IPS-20b (cell line): ENCODE results near the gene POLR2E.
"Not testable (repeated sequence)": the region's sequence is repeated elsewhere in the genome, so short reads cannot be mapped to it uniquely, and the experiment has no call there.

ENCODE experiments used
- H3K27ac ChIP-seq: one replicate; pipeline ENCODE4 v1.5.1; 2013; ENCODE audit warnings: low read length
- H3K27me3 ChIP-seq: 2 replicates; pipeline ENCODE4 v1.6.1; 2013; ENCODE audit warnings: mild to moderate bottlenecking, low read length, inconsistent platforms; ENCODE audit not compliant: insufficient read depth
- H3K36me3 ChIP-seq: 2 replicates; pipeline ENCODE4 v1.6.1; 2013; ENCODE audit warnings: low read depth, mild to moderate bottlenecking, inconsistent platforms, low read length, moderate library complexity; ENCODE audit not compliant: insufficient read depth
- H3K4me1 ChIP-seq: 2 replicates; pipeline ENCODE4 v1.6.1; 2013; ENCODE audit warnings: mild to moderate bottlenecking, control low read depth, inconsistent platforms, low read length, moderate library complexity; ENCODE audit not compliant: insufficient read depth
- H3K4me3 ChIP-seq: 2 replicates; pipeline ENCODE4 v1.5.1; 2013; ENCODE audit warnings: mild to moderate bottlenecking, low read length, inconsistent platforms
- H3K9ac ChIP-seq: 2 replicates; pipeline ENCODE4 v1.6.1; 2013; ENCODE audit warnings: low read depth, mild to moderate bottlenecking, inconsistent platforms, low read length, moderate library complexity
- H3K9me3 ChIP-seq: 2 replicates; pipeline ENCODE4 v1.6.1; 2013; ENCODE audit warnings: mild to moderate bottlenecking, low read depth, low read length, inconsistent platforms; ENCODE audit not compliant: insufficient read depth

Gene POLR2E

DNA sequence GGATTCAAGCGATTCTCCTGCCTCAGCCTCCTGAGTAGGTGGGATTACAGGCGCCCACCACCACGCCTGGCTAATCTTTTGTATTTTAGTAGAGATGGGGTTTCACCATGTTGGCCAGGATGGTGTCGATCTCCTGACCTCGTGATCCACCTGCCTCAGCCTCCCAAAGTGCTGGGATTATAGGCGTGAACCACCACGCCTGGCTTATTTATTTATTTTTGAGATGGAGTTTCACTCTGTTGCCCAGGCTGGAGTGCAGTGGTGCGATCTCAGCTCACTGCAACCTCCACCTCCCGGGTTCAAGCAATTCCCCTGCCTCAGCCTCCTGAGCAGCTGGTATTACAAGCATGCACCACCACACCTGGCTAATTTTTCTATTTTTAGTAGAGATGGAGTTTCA lies 19.6 kb upstream of the POLR2E start:
- not testable (repeated sequence) for H3K9ac ChIP-seq, H3K27me3 ChIP-seq, H3K4me1 ChIP-seq, H3K9me3 ChIP-seq, H3K27ac ChIP-seq, H3K4me3 ChIP-seq
- H3K36me3 ChIP-seq: peaks cover 23% of the 10 kb centered on the region

DNA sequence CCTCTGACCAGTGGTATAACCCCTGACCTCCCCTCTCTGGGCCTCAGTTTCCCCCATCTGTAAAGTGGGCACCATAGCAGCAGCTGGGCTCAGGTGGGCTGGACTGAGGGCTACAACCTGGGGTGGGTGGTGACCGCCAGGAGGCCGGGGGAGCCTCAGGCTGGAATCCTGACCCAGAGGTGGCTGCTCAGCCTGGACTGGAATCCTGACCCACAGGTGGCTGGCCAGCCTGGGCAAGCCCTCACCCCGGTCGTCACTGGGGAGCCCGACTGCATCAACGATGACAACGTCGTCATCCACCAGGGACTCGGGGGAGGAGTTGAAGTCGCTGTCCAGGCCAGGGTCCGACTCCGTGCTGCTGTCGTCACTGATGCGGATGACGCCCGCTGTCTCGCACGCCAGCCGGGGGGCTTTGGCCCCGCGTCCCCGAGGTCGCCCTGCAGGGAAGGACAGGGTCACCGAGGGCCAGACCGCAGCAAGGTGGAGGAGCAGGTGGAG lies 18.9 kb upstream of the POLR2E start:
- Histone ChIP-seq H3K9me3 (no peaks in the 10 kb centered on the region), H3K9ac (no peak overlapping the region), H3K4me3 (no peak overlapping the region), H3K27ac (no peak overlapping the region), H3K36me3 (peaks cover 20% of the 10 kb centered on the region), H3K4me1 (no peaks in the 10 kb centered on the region), H3K27me3 (no peaks in the 10 kb centered on the region)

DNA sequence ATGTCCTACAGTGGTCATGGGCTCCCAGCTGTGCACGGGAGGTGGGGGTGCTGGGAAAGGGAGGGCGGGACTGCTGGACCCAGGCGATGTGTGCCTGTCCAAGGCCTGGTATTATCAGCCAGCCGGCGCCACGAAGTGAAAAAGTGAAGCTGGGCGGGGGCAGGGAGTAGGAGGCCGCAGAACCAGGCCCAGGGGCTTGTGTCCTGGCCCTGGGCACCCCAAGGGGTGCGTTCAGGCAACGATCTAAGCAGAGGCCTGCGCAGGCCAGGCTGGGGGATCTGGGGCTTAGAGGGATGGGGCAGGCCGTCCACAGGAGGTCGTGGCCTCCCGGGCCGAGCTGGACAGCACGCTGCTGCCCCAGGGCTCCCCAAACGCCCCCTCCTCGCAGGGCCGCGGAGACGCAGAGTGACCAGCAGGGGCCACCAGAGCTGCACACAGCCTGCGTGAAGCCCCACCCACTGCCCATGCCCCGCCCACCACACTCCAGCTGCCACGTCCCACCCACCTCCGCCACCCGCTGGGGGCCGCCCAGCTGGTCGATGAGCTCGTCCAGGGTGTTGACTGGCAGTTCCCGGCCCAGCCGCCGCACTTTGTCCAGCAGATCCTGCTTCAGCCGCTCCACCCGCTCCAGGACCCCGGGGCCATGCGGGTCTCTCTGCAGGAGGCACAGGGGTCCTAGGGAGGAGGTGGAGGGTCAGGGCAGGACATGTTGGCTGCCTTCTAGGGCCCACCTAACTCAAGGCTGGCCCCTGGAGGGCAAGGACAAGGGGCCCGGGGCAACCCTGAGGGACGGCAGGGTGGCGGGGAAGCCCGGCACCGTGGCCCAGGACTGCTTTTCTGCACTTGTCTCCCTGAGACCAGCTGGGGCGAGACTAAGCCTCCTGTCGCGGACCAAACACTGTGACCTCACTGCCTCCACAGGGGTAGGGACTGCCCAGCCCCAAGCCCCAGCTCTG lies 18.1 kb upstream of the POLR2E start:
- Histone ChIP-seq H3K27me3 (no peaks in the 10 kb centered on the region), H3K4me1 (no peaks in the 10 kb centered on the region), H3K9me3 (no peaks in the 10 kb centered on the region), H3K9ac (no peak overlapping the region), H3K27ac (no peak overlapping the region), H3K4me3 (no peak overlapping the region), H3K36me3 (peaks cover 13% of the 10 kb centered on the region)

DNA sequence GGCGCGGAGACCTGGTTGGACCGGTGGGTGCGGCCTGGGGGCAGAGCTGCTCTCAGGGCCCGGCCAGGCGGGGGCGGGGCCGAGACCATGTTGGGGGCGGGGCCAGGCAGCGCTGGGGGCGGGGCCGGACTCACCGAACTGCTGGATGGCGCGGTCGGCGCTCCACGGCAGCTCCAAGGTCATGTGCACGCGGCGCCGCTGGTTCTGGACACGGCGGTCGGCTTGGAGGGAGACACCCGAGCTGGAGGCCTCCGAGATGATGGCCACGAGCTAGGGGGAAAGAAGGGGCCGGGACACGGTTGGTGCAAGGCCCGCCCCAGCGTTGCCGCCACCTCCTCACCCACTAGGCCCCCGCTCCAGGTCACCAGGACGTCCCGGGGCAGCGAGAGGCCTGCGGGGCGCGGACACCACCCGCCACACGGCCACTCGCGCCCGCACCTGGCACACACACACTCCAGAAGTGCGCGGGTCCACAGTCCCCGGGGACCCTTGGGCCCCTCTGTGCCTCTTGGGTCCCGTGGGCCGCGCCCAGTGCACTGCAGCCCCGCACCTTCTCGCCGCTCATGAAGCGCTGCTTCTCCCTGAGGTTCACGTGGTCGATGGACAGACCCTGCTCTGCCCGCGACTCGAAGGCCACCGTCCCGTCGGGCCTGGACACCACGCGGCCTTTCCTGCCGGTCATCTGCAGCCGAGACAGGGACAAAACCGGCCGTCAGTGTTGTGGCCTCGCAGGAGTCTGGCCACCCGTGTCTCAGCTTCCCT lies 17.3 kb upstream of the POLR2E start:
- H3K9ac ChIP-seq: no peak overlapping the region
- peaks cover 15% of the 10 kb centered on the region for H3K36me3 ChIP-seq
- H3K4me3 ChIP-seq: no peak overlapping the region
- H3K9me3 ChIP-seq: no peaks in the 10 kb centered on the region
- H3K27me3 ChIP-seq: no peaks in the 10 kb centered on the region
- H3K4me1 ChIP-seq: no peaks in the 10 kb centered on the region
- no peak overlapping the region for H3K27ac ChIP-seq

DNA sequence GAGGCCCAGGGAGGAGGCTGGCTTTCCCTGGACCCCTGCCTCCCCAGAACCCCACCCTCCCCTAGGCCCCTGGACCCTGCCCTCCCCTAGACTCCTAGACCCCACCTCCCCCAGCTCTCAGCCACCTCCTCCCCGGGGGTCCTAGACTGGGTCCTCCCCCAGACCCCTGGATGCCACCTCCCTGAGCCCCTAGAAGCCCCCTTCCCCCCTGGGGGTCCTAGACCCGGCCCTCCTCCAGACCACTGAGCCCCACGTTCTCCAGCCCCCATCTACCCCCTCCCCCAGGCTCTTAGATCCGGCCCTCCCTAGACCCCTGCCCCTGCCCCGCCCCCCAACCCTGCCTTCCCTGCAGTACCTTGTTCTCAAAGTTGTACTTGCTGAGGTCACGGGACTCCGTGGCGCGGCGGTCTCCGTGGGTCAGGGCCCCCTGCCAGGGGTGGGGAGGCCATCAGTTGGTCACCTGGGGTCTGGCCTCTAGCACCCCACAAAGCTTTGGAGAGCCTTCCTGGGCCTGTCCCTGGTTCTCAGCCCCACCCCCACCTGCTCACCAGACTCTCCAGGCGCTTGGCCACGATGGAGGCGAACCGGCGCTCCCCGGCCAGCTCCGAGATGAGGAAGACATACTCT lies 16.6 kb upstream of the POLR2E start:
- peaks cover 16% of the 10 kb centered on the region for H3K36me3 ChIP-seq
- no peak overlapping the region for H3K9ac ChIP-seq
- H3K4me3 ChIP-seq: no peak overlapping the region
- H3K27me3 ChIP-seq: no peaks in the 10 kb centered on the region
- no peak overlapping the region for H3K27ac ChIP-seq
- no peaks in the 10 kb centered on the region for H3K4me1 ChIP-seq
- H3K9me3 ChIP-seq: no peaks in the 10 kb centered on the region

DNA sequence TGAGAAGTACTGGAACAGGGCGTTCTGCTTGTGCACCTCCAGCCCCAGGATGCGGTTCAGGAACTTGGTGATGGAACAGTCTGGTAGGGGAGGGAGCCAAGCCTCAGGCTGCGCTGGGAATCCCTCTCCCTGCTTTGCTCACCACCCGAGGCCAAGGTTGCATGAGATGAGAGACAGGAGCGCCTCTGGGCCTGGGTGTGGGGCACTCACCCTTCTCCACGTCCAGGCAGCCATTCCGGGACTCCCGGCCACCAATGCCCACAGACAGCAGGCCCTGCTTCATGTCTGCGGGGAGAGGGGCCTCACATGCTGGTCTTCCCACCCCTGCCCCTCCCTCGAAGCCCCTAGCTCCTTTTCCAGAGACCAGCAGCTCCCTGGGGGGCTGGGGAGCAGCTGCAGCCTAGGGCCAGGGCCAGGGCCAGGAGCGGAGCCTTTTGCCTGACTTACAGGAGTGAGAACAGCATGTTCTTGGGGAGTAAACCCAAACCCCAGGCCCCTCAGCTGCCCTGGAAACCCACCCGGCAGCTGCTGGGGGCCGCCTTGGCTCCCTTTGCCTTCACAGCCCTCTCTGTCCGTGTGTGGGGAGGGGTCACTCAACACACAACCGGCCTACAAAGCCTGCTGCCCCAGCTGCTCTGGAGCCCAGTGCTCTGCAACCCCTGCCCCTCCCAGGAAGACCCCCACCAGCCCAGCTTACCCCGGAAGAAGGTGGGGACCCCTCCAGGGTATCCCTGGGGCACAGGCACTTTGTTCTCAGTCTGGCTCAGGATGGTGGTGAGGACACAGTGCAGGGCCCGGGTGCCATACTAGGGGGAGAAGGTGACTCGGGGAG lies 15.8 kb upstream of the POLR2E start:
- Histone ChIP-seq H3K27me3 (no peaks in the 10 kb centered on the region), H3K27ac (no peak overlapping the region), H3K4me1 (no peaks in the 10 kb centered on the region), H3K9me3 (no peaks in the 10 kb centered on the region), H3K4me3 (no peak overlapping the region), H3K9ac (no peak overlapping the region), H3K36me3 (peaks cover 18% of the 10 kb centered on the region)

DNA sequence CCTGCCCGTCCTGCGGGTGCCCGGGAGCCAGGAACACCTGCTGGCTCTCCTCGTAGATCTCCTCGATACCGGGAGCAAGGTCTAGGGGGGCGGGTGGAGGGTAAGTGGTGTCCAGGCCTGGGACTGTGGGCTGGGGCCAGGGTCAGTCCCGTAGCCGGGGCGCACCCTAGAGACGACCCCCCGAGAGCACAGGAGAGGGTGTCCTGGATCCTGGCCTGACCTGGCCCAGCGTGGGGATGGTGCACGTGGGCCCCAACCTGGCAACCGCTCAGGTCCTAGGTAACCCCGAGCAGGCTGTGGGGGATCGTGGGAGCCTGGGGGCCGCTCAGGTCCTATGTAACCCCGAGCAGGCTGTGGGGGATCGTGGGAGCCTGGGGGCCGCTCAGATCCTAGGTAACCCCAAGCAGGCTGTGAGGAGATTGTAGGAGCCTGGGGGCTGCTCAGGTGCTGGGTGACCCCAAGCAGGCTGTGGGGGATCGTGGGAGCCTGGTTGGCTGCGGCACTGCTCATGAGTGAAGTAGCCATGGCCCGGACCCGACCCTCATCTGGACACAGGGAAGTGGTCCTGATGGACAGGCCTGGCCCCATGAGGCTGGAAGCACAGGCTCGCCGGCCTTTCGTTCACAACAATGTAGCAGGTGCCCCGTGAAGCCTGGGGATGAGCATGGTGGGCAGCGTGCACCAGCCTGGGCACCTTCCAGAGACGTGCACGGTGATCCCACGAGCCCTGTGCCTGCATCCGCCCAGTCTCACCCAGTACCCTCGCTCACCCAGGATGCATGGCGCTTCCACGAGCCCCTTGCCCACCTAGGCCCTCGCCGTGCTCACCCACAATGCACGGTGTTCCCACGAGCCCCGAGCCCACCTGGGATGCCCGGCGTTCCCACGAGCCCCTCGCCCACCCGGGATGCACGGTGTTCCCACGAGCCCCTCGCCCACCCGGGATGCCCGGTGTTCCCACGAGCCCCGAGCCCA lies 14.8 kb upstream of the POLR2E start:
- Histone ChIP-seq H3K9me3 (no peaks in the 10 kb centered on the region), H3K36me3 (peaks cover 21% of the 10 kb centered on the region), H3K9ac (no peak overlapping the region), H3K4me1 (no peaks in the 10 kb centered on the region), H3K27me3 (no peaks in the 10 kb centered on the region), H3K4me3 (no peak overlapping the region), H3K27ac (no peak overlapping the region)

DNA sequence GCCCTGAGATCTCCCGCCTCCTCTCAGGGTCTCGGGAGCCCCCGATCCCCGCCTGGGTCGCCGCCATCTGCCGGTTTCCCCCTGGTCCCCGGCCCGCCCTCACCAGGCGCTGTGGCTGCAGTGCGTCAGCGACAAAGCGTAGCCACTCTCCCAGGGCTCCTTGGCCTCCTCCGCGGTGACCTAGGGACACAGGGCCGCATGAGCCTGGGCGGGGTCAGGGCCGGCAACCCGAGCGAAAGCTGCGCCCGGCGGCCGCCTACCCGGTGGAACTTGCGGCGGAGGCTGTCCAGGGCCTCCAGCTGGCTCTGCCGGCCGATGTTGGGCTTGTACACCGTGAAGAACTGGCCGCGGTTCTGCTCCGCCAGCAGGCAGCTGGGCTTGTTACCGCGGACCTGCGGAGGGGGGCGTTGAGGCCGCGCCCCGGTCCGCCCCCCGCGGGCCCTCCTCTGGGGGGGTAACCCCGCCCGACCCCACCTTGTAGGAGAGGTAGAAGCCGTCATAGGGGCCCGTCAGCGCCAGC lies 13.9 kb upstream of the POLR2E start:
- Histone ChIP-seq H3K9me3 (no peaks in the 10 kb centered on the region), H3K27ac (no peak overlapping the region), H3K4me3 (no peak overlapping the region), H3K27me3 (no peaks in the 10 kb centered on the region), H3K9ac (no peak overlapping the region), H3K36me3 (peaks cover 21% of the 10 kb centered on the region), H3K4me1 (no peaks in the 10 kb centered on the region)

DNA sequence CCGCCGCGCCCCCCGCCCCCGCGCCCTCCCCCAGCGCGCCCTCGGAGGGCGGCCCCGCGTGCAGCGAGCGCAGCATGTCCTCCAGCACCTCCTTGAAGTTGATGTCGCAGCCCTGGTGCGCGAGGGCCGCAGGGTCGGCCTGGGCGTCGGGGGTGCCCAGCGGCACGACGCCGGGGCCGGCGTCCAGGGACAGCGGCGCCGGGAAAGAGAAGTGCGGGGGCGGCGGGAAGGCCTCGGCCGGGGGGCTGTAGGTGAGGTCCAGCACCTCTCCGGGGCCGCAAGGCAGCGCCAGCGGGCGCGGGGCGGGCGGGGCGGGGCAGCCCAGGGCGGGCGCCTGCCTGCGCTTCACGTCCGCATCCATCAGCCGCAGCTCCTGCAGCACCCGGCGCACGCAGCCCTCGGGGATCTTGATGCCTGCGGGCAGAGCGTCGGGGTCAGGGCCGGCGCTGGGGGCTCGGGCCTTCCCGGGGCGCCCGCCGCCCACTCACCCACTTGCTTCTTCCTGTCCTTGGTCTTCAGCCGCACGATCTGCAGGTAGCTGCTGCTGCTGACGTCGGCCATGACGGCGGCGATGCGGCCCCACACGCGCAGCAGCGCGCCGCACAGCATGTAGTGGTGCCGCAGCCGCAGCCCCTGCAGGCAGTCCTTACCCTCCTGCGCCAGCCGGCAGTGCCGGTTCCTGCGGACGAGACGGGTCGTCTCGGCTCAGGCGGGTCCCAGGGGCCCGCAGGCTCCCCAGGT lies 13.3 kb upstream of the POLR2E start:
- Histone ChIP-seq H3K27me3 (no peaks in the 10 kb centered on the region), H3K9ac (no peak overlapping the region), H3K4me3 (no peak overlapping the region), H3K27ac (no peak overlapping the region), H3K9me3 (no peaks in the 10 kb centered on the region), H3K4me1 (no peaks in the 10 kb centered on the region; the same call in 1 of the 2 replicates), H3K36me3 (peaks cover 21% of the 10 kb centered on the region)
